Measurements from ENCODE around the gene PLA2R1. TPM values are rescaled to one million over a fixed set of nuclear protein-coding genes. Genes with fewer than 3 reads are reported as not detected.

PLA2R1 gene
- total RNA-seq, 1 experiment from 2014 or later: 5.7 TPM

DNA sequence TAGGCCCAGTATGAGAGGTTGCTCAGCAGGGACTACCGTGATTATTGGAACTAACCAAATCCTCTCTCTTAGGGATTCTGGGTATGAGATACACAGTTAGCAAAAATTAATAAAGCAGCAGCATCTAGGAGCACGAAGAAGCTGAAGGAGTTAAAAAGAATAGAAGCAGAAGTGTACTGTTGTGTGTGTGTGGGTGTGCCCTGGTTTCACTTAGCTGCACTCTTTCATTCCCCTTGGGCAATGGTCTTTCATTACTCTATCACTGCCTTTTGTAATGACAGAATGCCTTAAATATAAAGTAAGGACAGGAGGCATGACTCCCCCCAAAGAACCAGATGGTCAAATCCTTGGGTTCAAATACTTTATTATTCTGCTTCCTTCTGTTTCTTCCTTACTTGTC is 148.5 kb downstream of the PLA2R1 start:
- no TSS peak for BruUV-seq (replicated peaks)
- Histone ChIP-seq H3K27ac (ENCODE audit: low read length) (no peak overlapping the region), H3K9me3 (ENCODE audit: control insufficient read depth, insufficient read depth, low read depth, low read length) (no peaks in the 10 kb centered on the region), H3K27me3 (ENCODE audit: control insufficient read depth, insufficient read depth, low read length) (peaks cover 2% of the 10 kb centered on the region; the same call in 1 of the 2 replicates), H3K4me3 (ENCODE audit: low read depth in 2 of 2, low read length in 2 of 2) (no peak overlapping the region), H3K4me1 (ENCODE audit: control insufficient read depth, insufficient read depth, low read length) (no peaks in the 10 kb centered on the region), H3K36me3 (ENCODE audit: control insufficient read depth, insufficient read depth, low read length) (no peaks in the 10 kb centered on the region)
- ChIA-PET POLR2A (no interaction called here), CTCF (no interaction called here)
- in situ Hi-C loops (cut with HindIII; ENCODE audit: low pct_unique_long_range_greater_than_20kb, low sequenced_read_pairs) (no loop called here), intact Hi-C loops (cut with micrococcal nuclease; ENCODE audit: unreplicated experiment) (no loop called here)
- ATAC-seq (no peak), DNase-seq (ENCODE audit: low read depth, low spot score) (no peak)
- TF ChIP-seq TCF7L2 (IDR thresholded peaks at IDR 0.05; ENCODE audit: low read depth, low read length) (no peak), POLR2AphosphoS5 (IDR thresholded peaks at IDR 0.05; ENCODE audit: low read depth, low read length) (no peak), SIN3A (IDR thresholded peaks at IDR 0.05; ENCODE audit: borderline replicate concordance, insufficient read depth, low read depth, low read length) (no peak)
- TF ChIP-seq, protein P1, sequence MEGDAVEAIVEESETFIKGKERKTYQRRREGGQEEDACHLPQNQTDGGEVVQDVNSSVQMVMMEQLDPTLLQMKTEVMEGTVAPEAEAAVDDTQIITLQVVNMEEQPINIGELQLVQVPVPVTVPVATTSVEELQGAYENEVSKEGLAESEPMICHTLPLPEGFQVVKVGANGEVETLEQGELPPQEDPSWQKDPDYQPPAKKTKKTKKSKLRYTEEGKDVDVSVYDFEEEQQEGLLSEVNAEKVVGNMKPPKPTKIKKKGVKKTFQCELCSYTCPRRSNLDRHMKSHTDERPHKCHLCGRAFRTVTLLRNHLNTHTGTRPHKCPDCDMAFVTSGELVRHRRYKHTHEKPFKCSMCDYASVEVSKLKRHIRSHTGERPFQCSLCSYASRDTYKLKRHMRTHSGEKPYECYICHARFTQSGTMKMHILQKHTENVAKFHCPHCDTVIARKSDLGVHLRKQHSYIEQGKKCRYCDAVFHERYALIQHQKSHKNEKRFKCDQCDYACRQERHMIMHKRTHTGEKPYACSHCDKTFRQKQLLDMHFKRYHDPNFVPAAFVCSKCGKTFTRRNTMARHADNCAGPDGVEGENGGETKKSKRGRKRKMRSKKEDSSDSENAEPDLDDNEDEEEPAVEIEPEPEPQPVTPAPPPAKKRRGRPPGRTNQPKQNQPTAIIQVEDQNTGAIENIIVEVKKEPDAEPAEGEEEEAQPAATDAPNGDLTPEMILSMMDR (IDR thresholded peaks at IDR 0.05): no peak
- TF ChIP-seq, protein P2, sequence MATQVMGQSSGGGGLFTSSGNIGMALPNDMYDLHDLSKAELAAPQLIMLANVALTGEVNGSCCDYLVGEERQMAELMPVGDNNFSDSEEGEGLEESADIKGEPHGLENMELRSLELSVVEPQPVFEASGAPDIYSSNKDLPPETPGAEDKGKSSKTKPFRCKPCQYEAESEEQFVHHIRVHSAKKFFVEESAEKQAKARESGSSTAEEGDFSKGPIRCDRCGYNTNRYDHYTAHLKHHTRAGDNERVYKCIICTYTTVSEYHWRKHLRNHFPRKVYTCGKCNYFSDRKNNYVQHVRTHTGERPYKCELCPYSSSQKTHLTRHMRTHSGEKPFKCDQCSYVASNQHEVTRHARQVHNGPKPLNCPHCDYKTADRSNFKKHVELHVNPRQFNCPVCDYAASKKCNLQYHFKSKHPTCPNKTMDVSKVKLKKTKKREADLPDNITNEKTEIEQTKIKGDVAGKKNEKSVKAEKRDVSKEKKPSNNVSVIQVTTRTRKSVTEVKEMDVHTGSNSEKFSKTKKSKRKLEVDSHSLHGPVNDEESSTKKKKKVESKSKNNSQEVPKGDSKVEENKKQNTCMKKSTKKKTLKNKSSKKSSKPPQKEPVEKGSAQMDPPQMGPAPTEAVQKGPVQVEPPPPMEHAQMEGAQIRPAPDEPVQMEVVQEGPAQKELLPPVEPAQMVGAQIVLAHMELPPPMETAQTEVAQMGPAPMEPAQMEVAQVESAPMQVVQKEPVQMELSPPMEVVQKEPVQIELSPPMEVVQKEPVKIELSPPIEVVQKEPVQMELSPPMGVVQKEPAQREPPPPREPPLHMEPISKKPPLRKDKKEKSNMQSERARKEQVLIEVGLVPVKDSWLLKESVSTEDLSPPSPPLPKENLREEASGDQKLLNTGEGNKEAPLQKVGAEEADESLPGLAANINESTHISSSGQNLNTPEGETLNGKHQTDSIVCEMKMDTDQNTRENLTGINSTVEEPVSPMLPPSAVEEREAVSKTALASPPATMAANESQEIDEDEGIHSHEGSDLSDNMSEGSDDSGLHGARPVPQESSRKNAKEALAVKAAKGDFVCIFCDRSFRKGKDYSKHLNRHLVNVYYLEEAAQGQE (IDR thresholded peaks at IDR 0.05; ENCODE audit: insufficient read depth in 1 of 2, low read depth in 2 of 2, low read length in 1 of 2): no peak

DNA sequence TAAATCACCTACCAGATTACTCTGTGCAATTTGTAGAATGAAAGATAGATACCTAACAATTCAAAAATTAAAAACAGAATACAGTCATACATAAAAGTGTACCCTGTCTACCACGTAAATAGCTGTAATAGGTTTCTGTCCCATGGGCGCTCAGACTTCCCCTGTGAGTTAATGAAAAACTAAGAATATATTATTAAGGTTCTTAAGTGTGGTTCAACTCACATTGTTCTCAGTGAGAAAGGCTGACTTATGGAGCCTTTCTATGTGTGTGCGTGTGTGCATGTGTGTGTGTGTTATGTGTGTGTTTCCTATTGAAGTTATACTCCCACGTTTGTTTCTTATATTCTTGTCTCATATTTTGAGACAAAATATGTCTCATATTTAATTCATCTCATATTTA is 149.8 kb downstream of the PLA2R1 start:
- ATAC-seq (no peak), DNase-seq (ENCODE audit: low read depth, low spot score) (no peak)
- H3K36me3 ChIP-seq (ENCODE audit: control insufficient read depth, insufficient read depth, low read length): no peaks in the 10 kb centered on the region
- BruUV-seq (replicated peaks): no TSS peak
- no peak overlapping the region for H3K4me3 ChIP-seq (ENCODE audit: low read depth in 2 of 2, low read length in 2 of 2)
- TF ChIP-seq POLR2AphosphoS5 (IDR thresholded peaks at IDR 0.05; ENCODE audit: low read depth, low read length) (no peak), SIN3A (IDR thresholded peaks at IDR 0.05; ENCODE audit: borderline replicate concordance, insufficient read depth, low read depth, low read length) (no peak), TCF7L2 (IDR thresholded peaks at IDR 0.05; ENCODE audit: low read depth, low read length) (no peak)
- TF ChIP-seq, protein P1 (IDR thresholded peaks at IDR 0.05): no peak
- TF ChIP-seq, protein P2 (IDR thresholded peaks at IDR 0.05; ENCODE audit: insufficient read depth in 1 of 2, low read depth in 2 of 2, low read length in 1 of 2): no peak
- no peaks in the 10 kb centered on the region for H3K9me3 ChIP-seq (ENCODE audit: control insufficient read depth, insufficient read depth, low read depth, low read length)
- H3K4me1 ChIP-seq (ENCODE audit: control insufficient read depth, insufficient read depth, low read length): no peaks in the 10 kb centered on the region
- ChIA-PET POLR2A (no interaction called here), CTCF (no interaction called here)
- intact Hi-C loops (cut with micrococcal nuclease; ENCODE audit: unreplicated experiment) (no loop called here), in situ Hi-C loops (cut with HindIII; ENCODE audit: low pct_unique_long_range_greater_than_20kb, low sequenced_read_pairs) (no loop called here)
- no peak overlapping the region for H3K27ac ChIP-seq (ENCODE audit: low read length)
- peaks cover 7% of the 10 kb centered on the region; the same call in 1 of the 2 replicates for H3K27me3 ChIP-seq (ENCODE audit: control insufficient read depth, insufficient read depth, low read length)

Data from Panc1 (cell line).